Medulla oblongata (tissue), 1 donor: ENCODE results near the gene PLA2G2F.

ENCODE experiments used
- DNase-seq: peaks from one replicate; pipeline ENCODE4 v3.0.0-alpha.2; 2015; ENCODE audit errors: extremely low spot score

Gene PLA2G2F

GRCh38 chr1:20142001-20142710 lies 3.0 kb downstream of the PLA2G2F start:
- DNase-seq = no peak

DNA sequence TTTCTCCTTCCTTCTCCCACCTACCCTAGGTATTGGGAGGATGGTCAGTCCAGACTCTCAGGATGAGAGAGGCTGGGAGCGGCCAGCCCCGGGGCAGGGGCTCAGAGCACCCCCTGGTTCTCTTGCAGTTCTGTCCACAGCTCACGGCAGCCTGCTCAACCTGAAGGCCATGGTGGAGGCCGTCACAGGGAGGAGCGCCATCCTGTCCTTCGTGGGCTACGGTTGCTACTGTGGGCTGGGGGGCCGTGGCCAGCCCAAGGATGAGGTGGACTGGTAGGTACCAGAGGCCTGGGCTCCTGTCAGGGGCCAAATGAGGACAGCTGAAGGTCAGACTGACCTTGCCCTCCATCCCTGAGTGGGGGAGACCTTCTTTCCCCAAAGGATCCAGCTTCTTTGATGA lies 4.2 kb downstream of the PLA2G2F start:
- DNase-seq = no peak

DNA sequence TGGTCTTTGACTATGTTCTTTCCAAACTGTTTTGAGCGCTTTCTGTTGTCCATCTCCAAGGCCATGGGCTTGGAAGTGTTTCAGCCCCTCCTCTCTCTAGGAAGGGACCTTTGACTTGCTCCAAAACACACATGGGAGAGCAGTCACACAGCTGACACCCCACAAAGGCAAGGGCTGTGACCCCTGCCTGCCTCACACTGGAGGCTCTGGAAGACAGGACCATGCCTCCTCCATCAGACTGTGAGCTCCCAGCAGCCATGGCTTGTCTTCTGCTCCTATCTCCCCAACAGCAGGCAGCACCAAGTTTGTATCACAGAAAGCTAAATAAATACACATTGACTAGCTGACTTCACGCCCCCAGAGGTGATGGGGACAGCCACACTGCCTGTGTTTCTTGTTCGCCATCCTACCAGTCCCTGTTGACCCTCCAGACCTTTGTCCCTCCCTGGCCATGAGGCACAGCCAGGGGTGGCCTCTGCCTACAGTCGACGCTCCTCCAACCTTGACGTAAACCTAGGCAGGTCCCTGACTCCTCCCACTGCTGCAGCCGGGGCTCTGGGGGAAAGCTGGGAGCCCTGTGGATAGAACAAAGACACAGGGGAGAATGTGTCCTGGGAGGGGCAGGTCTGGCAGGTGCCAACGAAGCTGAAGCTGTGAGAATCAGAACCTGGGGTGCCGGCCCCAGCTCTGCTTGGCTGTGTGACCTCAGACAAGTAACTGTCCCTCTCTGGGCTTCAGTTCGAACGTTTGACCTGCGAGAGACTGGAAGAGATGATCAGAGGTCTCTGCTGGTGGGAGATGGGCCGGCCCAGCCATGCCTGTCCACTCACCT lies 4.8 kb downstream of the PLA2G2F start:
- DNase-seq = no peak

GRCh38 chr1:20147846-20148570 lies 8.9 kb downstream of the PLA2G2F start:
- DNase-seq = no peak

- DNase-seq = no peak
Measured at GRCh38 chr1:20148571-20149500, 9.7 kb downstream of the PLA2G2F start.

- DNase-seq = no peak
Measured at GRCh38 chr1:20149601-20150325, 10.6 kb downstream of the PLA2G2F start.

- no peak for DNase-seq
Measured at GRCh38 chr1:20150326-20150705, 11.2 kb downstream of the PLA2G2F start.

DNA sequence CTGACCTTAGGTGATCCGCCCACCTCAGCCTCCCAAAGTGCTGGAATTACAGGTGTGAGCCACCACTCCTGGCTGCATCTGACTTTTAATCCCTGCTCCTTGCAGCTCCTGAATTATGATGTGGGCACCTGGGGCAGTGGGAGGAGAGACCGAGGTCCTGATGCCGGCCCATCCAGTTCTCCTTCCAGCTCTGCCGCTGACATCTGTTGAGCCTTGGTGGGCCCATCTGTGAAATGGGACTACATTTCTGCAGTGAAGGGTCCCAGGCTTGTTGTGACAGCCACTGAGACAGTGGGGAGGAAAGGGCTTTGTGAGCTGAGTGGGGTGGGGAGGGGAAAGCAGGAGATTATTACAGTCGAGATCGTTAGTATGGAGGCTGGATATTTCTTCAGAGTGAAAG lies 11.8 kb downstream of the PLA2G2F start:
- DNase-seq = no peak

DNA sequence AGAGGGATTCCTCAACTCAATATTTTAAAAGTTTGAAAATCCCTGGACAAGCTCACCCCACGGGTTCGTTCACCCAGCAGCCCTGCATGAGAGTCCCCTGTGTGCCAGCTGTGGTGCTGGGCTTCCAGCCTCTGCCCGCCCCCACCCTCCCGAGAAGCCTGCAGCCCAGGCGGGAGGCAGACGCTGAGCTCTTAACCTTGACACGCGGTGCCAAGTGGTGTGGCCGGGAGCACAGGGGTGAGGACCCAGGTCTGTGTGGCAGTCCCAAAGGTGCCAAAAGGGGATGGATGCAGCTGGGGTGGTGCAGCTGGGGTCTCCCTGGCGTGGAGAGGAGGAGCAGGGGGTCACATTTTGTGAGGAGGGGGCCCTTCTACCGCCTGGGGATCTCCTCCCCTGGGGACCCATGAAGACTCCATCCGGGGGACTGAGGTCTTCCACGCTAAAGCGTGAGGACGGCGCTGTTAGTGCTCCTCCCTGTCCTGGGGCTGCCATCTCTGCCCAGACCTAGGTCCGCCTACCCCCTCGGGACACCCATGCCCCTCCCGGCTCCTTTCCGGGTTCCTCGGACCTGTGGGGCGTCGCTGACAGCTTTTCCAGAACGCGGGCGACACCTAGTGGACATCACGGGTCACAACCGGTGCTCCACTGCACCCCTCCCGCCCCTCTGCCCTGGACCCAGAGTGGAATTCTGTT lies 12.9 kb downstream of the PLA2G2F start:
- DNase-seq = peak; percentile 86

DNA sequence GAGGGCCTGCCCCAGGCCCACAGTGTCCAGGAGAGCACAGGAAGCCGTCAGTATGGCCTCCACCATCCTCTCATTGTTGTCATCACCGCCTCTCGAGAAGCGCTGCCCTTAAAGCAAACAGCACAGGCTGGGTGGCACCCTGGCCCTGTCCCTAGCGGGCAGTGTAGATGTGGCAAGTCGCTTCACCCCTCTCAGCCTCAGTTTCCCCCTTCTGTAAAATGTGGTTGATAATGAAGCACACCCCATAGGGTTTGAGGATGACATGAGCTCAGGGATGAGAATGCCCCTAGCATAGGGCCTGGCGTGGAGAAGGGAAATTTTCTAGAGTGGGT lies 13.4 kb downstream of the PLA2G2F start:
- DNase-seq = no peak

DNA sequence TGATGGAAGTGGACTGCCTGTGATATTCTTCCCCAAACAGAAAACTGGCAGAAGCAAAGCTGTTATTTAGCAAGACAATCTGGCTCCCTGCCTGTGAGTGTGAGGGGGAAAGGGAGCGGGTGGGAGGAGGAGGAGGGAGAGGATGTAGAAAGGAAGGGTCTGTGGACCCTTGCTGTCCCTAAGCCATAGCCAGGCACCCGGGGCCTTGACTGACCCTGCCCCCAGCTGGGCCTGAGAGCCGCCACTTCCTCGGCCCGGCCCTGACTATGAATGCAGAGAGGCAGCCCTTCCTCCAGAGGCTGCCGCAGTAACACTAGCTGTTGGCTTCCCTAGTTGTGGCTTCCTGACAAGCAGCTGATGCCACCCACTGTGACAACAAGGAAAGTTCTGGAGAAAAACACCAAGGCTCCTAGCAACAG lies 13.9 kb downstream of the PLA2G2F start:
- DNase-seq = peak; percentile 88

- DNase-seq = no peak
Measured at GRCh38 chr1:20154301-20154831, 15.2 kb downstream of the PLA2G2F start.

DNA sequence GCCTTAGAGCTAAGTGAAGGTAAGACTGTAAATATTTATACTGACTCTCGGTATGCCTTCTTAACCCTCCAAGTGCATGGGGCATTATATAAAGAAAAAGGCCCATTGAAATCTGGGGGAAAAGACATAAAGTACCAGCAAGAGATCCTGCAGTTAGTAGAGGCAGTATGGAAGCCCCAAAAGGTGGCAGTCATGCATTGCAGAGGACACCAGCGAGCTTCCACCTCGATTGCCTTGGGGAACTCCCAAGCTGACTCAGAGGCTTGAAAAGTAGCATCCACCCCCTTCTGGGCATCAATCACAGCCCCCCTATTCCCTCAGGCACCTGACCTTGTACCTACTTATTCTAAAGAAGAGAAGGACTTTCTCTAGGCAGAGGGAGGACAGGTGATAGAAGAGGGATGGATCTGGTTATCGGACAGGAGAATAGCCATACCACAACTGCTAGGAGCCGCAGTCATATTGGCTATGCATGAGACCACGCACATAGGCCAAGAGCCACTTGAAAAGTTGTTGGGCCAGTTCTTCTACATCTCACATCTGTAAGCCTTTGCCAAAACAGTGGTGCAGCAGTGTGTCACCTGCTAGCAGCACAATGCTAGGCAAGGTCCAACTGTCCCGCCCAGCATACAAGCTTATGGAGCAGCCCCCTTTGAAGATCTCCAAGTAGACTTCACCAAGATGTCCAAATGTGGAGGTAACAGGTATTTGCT lies 19.4 kb downstream of the PLA2G2F start:
- no peak for DNase-seq

- no peak for DNase-seq
Measured at GRCh38 chr1:20160034-20160433, 20.9 kb downstream of the PLA2G2F start.

- peak; percentile 77 for DNase-seq
Measured at GRCh38 chr1:20164694-20165202, 25.6 kb downstream of the PLA2G2F start.

DNA sequence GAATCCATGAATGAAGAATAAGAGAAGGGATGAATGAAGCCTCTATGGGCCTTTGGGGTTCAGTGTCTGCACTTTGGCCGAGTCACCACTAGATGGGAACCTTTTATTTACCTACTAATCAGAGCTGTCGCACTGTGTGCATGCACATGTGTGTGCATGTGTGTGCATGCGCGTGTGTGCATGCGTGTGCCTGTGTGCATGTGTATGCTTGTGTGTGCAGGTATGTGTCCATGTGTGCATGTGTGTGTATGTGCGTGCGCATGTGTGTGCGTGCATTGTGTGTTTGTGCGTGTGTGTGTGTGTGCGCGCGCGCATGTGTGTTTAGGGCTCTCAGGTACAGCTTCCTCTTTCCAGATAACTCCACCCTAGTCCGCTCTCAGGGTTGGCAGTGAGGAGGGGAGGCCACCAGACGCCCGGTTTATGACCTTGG lies 26.4 kb downstream of the PLA2G2F start:
- no peak for DNase-seq

GRCh38 chr1:20166051-20166450 lies 26.9 kb downstream of the PLA2G2F start:
- no peak for DNase-seq

DNA sequence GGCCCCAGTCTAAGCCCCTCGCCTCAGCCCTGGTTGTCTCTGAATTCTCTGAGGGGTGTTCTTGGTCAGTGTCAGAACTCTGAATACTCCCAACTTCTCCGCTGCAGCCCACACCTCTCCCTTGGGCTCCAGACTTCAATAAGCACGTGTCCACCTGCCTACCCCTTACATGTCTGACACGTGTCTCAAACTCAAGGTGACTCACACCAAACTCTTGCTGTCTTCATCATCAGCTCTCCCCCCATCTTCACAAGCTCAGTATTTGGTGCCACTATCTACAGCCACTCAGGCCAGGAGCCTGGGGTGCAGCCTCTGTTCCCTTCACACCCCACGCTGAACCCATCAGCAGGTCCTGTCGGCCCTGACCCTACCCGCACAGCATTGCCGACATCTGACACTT lies 28.0 kb downstream of the PLA2G2F start:
- no peak for DNase-seq
